HUES6 (cell line): ENCODE data around the gene GSX2.
A peak's percentile ranks its signal among the peaks of the same experiment; 100 is the strongest.
"Not testable (repeated sequence)": the region's sequence is repeated elsewhere in the genome, so short reads cannot be mapped to it uniquely, and the experiment has no call there.

Experiments
- H3K27ac ChIP-seq: 2 replicates; pipeline ENCODE4 v1.7.0; 2013; ENCODE audit warnings: low read depth, mild to moderate bottlenecking, low read length, inconsistent platforms
- H3K27me3 ChIP-seq: 2 replicates; pipeline ENCODE4 v1.6.1; 2013; ENCODE audit warnings: low read length; ENCODE audit not compliant: control insufficient read depth, insufficient read depth
- H3K36me3 ChIP-seq: 2 replicates; pipeline ENCODE4 v1.6.1; 2013; ENCODE audit warnings: low read length; ENCODE audit not compliant: control insufficient read depth, insufficient read depth
- H3K4me1 ChIP-seq: 2 replicates; pipeline ENCODE4 v1.6.1; 2013; ENCODE audit warnings: low read length; ENCODE audit not compliant: control insufficient read depth, insufficient read depth
- H3K4me3 ChIP-seq: 2 replicates; pipeline ENCODE4 v1.5.1; 2013; ENCODE audit warnings: low read depth, low read length
- H3K9ac ChIP-seq: one replicate; pipeline ENCODE4 v1.6.1; 2013; ENCODE audit warnings: mild to moderate bottlenecking, low read length
- H3K9me3 ChIP-seq: 2 replicates; pipeline ENCODE4 v1.6.1; 2013; ENCODE audit warnings: low read depth, low read length; ENCODE audit not compliant: control insufficient read depth, insufficient read depth

GSX2 gene

GRCh38 chr4:54107951-54108748, 8.2 kb downstream of the GSX2 start:
- peak overlapping the region; percentile 57 for H3K4me3 ChIP-seq
- H3K9me3 ChIP-seq: no peaks in the 10 kb centered on the region
- H3K27ac ChIP-seq: no peak overlapping the region
- H3K27me3 ChIP-seq: peaks cover 97% of the 10 kb centered on the region
- no peaks in the 10 kb centered on the region for H3K36me3 ChIP-seq
- no peak overlapping the region for H3K9ac ChIP-seq
- H3K4me1 ChIP-seq: peaks cover 48% of the 10 kb centered on the region

- Histone ChIP-seq H3K9me3 (no peaks in the 10 kb centered on the region), H3K9ac (peak overlapping the region; percentile 63), H3K4me1 (peaks cover 41% of the 10 kb centered on the region), H3K27ac (no peak overlapping the region), H3K36me3 (no peaks in the 10 kb centered on the region), H3K4me3 (peak overlapping the region; percentile 57), H3K27me3 (peaks cover 85% of the 10 kb centered on the region)
Observed at GRCh38 chr4:54109241-54110018, 9.5 kb downstream of the GSX2 start.

- Histone ChIP-seq H3K4me1 (peaks cover 35% of the 10 kb centered on the region), H3K27ac (no peak overlapping the region), H3K9me3 (no peaks in the 10 kb centered on the region), H3K9ac (peak overlapping the region; percentile 63), H3K36me3 (no peaks in the 10 kb centered on the region), H3K4me3 (peak overlapping the region; percentile 57), H3K27me3 (peaks cover 79% of the 10 kb centered on the region)
Observed at GRCh38 chr4:54110019-54110416, 10.1 kb downstream of the GSX2 start.

DNA sequence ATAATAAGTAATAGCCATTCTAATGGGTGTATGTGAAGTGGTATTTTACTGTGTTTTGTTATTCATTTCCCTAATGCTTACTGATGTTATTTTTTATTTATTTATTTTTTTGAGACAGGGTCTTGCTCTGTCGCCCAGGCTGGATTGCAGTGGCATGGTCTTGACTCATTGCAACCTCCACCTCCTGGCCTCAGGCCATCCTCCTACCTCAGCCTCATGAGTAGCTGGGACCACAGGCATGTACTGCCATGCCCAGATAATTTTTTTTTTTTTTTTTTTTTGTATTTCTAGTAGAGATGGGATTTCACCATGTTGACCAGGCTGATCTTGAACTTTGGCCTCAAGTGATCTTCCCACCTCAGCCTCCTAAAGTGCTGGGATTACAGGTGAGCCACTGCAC, 13.2 kb downstream of the GSX2 start:
- H3K4me3 ChIP-seq, H3K9ac ChIP-seq, H3K9me3 ChIP-seq, H3K36me3 ChIP-seq, H3K27ac ChIP-seq: not testable (repeated sequence)
- Histone ChIP-seq H3K4me1 (peaks cover 22% of the 10 kb centered on the region), H3K27me3 (peaks cover 47% of the 10 kb centered on the region)

DNA sequence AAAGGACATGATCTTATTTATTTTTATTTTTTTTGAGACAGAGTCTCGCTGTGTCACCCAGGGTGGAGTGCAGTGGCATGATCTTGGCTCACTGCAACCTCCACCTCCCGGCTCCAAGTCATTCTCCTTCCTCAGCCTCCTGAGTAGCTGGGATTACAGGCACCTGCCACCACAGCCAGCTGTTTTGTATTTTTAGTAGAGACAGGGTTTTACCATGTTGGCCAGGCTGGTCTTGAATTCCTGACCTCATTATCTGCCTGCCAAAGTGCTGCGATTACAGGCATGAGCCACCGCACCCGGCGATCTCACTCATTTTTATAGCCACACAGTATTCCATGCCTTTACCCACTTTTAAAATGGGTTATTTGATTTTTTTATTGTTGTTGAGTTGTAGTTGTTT, 16.3 kb downstream of the GSX2 start:
- H3K9ac ChIP-seq, H3K36me3 ChIP-seq, H3K4me1 ChIP-seq, H3K9me3 ChIP-seq, H3K4me3 ChIP-seq, H3K27ac ChIP-seq: not testable (repeated sequence)
- H3K27me3 ChIP-seq: peaks cover 16% of the 10 kb centered on the region

GRCh38 chr4:54118850-54119589, 19.1 kb downstream of the GSX2 start:
- no peak overlapping the region for H3K27ac ChIP-seq

DNA sequence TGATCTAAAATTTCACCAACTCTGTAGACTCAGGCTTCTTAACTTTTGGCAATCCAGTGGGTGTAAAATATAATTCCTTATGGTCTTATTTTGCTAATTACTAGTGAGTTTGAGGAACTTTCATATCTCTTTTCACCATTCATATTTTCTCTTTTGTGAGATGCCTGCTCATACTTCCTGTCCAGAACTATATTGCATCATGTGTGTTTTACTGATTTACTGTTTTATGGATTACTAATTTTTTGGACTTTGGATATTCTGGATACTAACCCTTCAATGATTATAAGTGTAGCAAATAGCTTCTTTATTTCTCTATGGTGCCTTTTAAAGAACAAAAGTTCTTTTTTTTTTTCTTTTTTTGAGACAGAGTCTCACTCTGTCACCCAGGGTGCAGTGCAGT, 20.6 kb downstream of the GSX2 start:
- H3K27ac ChIP-seq: no peak overlapping the region
- no peaks in the 10 kb centered on the region for H3K4me1 ChIP-seq
- H3K27me3 ChIP-seq: no peaks in the 10 kb centered on the region
- H3K36me3 ChIP-seq: no peaks in the 10 kb centered on the region
- H3K9ac ChIP-seq: no peak overlapping the region
- H3K4me3 ChIP-seq: no peak overlapping the region
- H3K9me3 ChIP-seq: no peaks in the 10 kb centered on the region

More at GRCh38 chr4:54118850-54119589, 19.1 kb downstream of the GSX2 start:
- H3K27me3 ChIP-seq: no peaks in the 10 kb centered on the region
- H3K36me3 ChIP-seq: no peaks in the 10 kb centered on the region
- no peaks in the 10 kb centered on the region for H3K9me3 ChIP-seq
- H3K4me1 ChIP-seq: no peaks in the 10 kb centered on the region
- no peak overlapping the region for H3K4me3 ChIP-seq
- no peak overlapping the region for H3K9ac ChIP-seq

DNA sequence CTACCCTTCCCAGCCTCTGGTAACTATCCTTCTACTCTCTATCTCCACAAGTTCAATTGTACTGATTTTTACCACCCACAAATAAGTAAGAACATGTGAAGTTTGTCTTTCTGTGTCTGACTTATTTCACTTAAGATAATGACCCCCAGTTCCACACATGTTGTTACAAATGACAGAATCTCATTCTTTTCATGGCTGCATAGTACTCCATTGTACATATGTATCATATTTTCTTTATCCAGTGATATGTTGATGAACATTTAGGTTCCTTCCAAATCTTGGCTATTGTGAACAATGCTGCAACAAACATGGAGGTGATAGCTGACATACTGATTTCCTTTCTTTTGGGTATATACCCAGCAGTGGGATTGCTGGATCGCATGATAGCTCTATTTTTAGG, 27.7 kb downstream of the GSX2 start:
- Histone ChIP-seq H3K4me1 (no peaks in the 10 kb centered on the region), H3K9me3 (peaks cover 5% of the 10 kb centered on the region; the same call in 1 of the 2 replicates), H3K27ac (no peak overlapping the region), H3K9ac (no peak overlapping the region), H3K36me3 (no peaks in the 10 kb centered on the region), H3K27me3 (no peaks in the 10 kb centered on the region), H3K4me3 (no peak overlapping the region)

DNA sequence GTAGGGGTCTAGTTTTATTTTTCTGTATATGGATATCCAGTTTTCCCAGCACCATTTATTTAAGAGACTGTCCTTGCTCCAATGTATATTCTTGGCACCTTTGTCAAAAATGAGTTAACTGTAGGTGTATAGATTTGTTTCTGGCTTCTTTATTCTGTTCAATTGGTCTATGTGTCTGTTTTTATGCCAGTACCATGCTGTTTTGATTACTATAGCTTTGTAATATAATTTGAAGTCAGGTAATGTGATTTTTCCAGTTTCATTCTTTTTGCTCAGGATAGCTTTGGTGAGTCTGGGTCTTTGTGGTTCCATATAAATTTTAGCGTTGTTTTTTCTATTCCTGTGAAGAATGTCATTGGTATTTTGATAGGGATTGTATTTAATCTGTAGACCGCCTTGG, 28.7 kb downstream of the GSX2 start:
- not testable (repeated sequence) for H3K9me3 ChIP-seq, H3K36me3 ChIP-seq, H3K4me3 ChIP-seq, H3K4me1 ChIP-seq, H3K9ac ChIP-seq, H3K27me3 ChIP-seq, H3K27ac ChIP-seq

DNA sequence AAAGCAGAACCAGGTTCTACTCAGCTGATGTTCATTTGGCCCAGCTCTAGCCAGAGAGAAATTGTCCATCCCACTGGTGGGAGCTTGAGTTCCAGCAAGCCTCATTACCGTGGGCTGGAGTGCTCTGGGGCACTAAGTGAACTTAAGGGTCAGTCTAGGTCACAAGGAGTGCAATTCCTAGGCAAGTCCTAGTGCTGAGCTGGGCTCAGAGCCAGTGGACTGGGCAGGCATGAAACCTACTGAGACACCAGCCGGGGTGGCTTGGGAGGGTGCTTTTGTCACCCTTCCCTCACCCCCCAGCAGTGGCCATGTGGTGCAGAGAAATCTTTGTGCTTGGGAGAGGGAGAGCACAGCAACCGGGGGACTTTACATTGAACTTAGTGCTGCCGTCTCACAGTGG, 39.4 kb downstream of the GSX2 start:
- Histone ChIP-seq H3K9me3 (no peaks in the 10 kb centered on the region), H3K36me3 (no peaks in the 10 kb centered on the region), H3K4me1 (no peaks in the 10 kb centered on the region), H3K27me3 (no peaks in the 10 kb centered on the region), H3K4me3 (no peak overlapping the region), H3K27ac (no peak overlapping the region), H3K9ac (no peak overlapping the region)

DNA sequence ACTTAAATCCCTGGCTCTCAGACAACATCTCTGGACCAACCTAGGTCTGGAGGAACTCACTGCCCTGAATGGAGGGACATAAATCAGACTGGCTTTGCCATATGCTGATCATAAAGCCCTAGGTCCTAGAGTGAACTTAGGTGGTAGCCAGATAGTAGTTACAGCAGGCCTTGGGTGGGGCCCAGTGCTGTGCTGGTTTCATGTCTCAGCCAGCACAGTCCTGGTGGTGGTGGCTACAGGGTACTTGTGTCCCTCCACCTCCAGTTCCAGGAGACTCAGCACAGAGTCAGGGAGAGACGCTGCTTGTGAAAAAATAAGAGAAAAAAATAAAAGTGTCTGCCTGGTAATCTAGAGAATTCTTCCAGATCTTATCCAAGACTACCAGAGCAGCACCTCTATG, 40.3 kb downstream of the GSX2 start:
- Histone ChIP-seq H3K4me1 (no peaks in the 10 kb centered on the region), H3K4me3 (no peak overlapping the region), H3K36me3 (no peaks in the 10 kb centered on the region), H3K9me3 (no peaks in the 10 kb centered on the region), H3K9ac (no peak overlapping the region), H3K27me3 (no peaks in the 10 kb centered on the region), H3K27ac (no peak overlapping the region)
